Activated T-cell treated with anti-CD3 and anti-CD28 coated beads, Interleukin-2, amount 50 U/mL, for 24 hours (primary cell): ENCODE data around the gene CD2.
"Not testable (repeated sequence)": the region's sequence is repeated elsewhere in the genome, so short reads cannot be mapped to it uniquely, and the experiment has no call there.

Experiments
- DNase-seq: peaks from one replicate; pipeline ENCODE4 v3.0.0-alpha.2; 2020
- H3K27ac Mint-ChIP-seq: 2 replicates; pipeline ENCODE4 v1.8.0; 2020; ENCODE audit warnings: mild to moderate bottlenecking, mixed read lengths
- H3K27me3 Mint-ChIP-seq: 2 replicates; pipeline ENCODE4 v1.8.0; 2020; ENCODE audit warnings: mixed read lengths
- H3K36me3 Mint-ChIP-seq: 2 replicates; pipeline ENCODE4 v1.8.0; 2020; ENCODE audit warnings: low read depth, mixed read lengths
- H3K4me1 Mint-ChIP-seq: 2 replicates; pipeline ENCODE4 v1.8.0; 2020; ENCODE audit warnings: low read depth, mixed read lengths
- H3K4me3 Mint-ChIP-seq: 2 replicates; pipeline ENCODE4 v1.8.0; 2020; ENCODE audit warnings: mild to moderate bottlenecking, moderate library complexity, mixed read lengths
- H3K9me3 Mint-ChIP-seq: 2 replicates; pipeline ENCODE4 v1.8.0; 2020; ENCODE audit warnings: mixed read lengths

The CD2 gene

GRCh38 chr1:116740296-116740695 lies 13.9 kb upstream of the CD2 start:
- peaks cover 37% of the 10 kb centered on the region for H3K9me3 Mint-ChIP-seq
- H3K4me1 Mint-ChIP-seq = peaks cover 62% of the 10 kb centered on the region
- DNase-seq = no peak
- peaks cover 42% of the 10 kb centered on the region for H3K36me3 Mint-ChIP-seq
- no peaks in the 10 kb centered on the region for H3K27me3 Mint-ChIP-seq
- peak overlapping the region; percentile 74 for H3K4me3 Mint-ChIP-seq
- H3K27ac Mint-ChIP-seq = peak overlapping the region; percentile 100

GRCh38 chr1:116740746-116741145 lies 13.5 kb upstream of the CD2 start:
- Mint-ChIP-seq H3K27ac (peak overlapping the region; percentile 100), H3K9me3 (peaks cover 41% of the 10 kb centered on the region), H3K36me3 (peaks cover 45% of the 10 kb centered on the region), H3K4me3 (peak overlapping the region; percentile 74), H3K27me3 (no peaks in the 10 kb centered on the region), H3K4me1 (peaks cover 58% of the 10 kb centered on the region)
- DNase-seq = no peak

GRCh38 chr1:116741836-116742565 lies 12.2 kb upstream of the CD2 start:
- peaks cover 51% of the 10 kb centered on the region for H3K36me3 Mint-ChIP-seq
- H3K4me1 Mint-ChIP-seq = peaks cover 45% of the 10 kb centered on the region
- H3K4me3 Mint-ChIP-seq = no peak overlapping the region
- peaks cover 50% of the 10 kb centered on the region for H3K9me3 Mint-ChIP-seq
- H3K27ac Mint-ChIP-seq = no peak overlapping the region
- no peaks in the 10 kb centered on the region for H3K27me3 Mint-ChIP-seq
- no peak for DNase-seq

- peaks cover 66% of the 10 kb centered on the region for H3K9me3 Mint-ChIP-seq
- no peak for DNase-seq
- H3K4me3 Mint-ChIP-seq = no peak overlapping the region
- peaks cover 30% of the 10 kb centered on the region for H3K4me1 Mint-ChIP-seq
- peaks cover 63% of the 10 kb centered on the region for H3K36me3 Mint-ChIP-seq
- no peak overlapping the region for H3K27ac Mint-ChIP-seq
- no peaks in the 10 kb centered on the region for H3K27me3 Mint-ChIP-seq
Measured at GRCh38 chr1:116743535-116743934, 10.7 kb upstream of the CD2 start.

GRCh38 chr1:116748272-116748671 lies 6.0 kb upstream of the CD2 start:
- peaks cover 24% of the 10 kb centered on the region for H3K4me1 Mint-ChIP-seq
- no peak overlapping the region for H3K27ac Mint-ChIP-seq
- H3K36me3 Mint-ChIP-seq = peaks cover 58% of the 10 kb centered on the region
- no peak overlapping the region for H3K4me3 Mint-ChIP-seq
- no peaks in the 10 kb centered on the region for H3K27me3 Mint-ChIP-seq
- no peak for DNase-seq
- H3K9me3 Mint-ChIP-seq = peaks cover 65% of the 10 kb centered on the region

- H3K36me3 Mint-ChIP-seq = peaks cover 57% of the 10 kb centered on the region
- H3K27me3 Mint-ChIP-seq = no peaks in the 10 kb centered on the region
- peaks cover 40% of the 10 kb centered on the region for H3K9me3 Mint-ChIP-seq
- peak; percentile 40 for DNase-seq
- peak overlapping the region; percentile 59 for H3K4me3 Mint-ChIP-seq
- H3K4me1 Mint-ChIP-seq = peaks cover 34% of the 10 kb centered on the region
- H3K27ac Mint-ChIP-seq = peak overlapping the region; percentile 89
Measured at GRCh38 chr1:116751146-116751545, 3.1 kb upstream of the CD2 start.

GRCh38 chr1:116751621-116752020 lies 2.6 kb upstream of the CD2 start:
- peak overlapping the region; percentile 89 for H3K27ac Mint-ChIP-seq
- DNase-seq = no peak
- peak overlapping the region; percentile 59 for H3K4me3 Mint-ChIP-seq
- H3K27me3 Mint-ChIP-seq = no peaks in the 10 kb centered on the region
- peaks cover 59% of the 10 kb centered on the region for H3K36me3 Mint-ChIP-seq
- H3K4me1 Mint-ChIP-seq = peaks cover 34% of the 10 kb centered on the region
- H3K9me3 Mint-ChIP-seq = peaks cover 36% of the 10 kb centered on the region

- Mint-ChIP-seq H3K27me3 (no peaks in the 10 kb centered on the region), H3K4me1 (peaks cover 34% of the 10 kb centered on the region), H3K9me3 (peaks cover 19% of the 10 kb centered on the region), H3K4me3 (peak overlapping the region; percentile 94), H3K36me3 (peaks cover 63% of the 10 kb centered on the region), H3K27ac (peak overlapping the region; percentile 97)
- DNase-seq = no peak
Measured at GRCh38 chr1:116753312-116753711, 918 bp upstream of the CD2 start.

GRCh38 chr1:116755066-116755465 lies 836 bp downstream of the CD2 start:
- Mint-ChIP-seq H3K9me3 (peaks cover 3% of the 10 kb centered on the region), H3K4me1 (peaks cover 34% of the 10 kb centered on the region), H3K27ac (peak overlapping the region; percentile 97), H3K4me3 (peak overlapping the region; percentile 94), H3K36me3 (peaks cover 66% of the 10 kb centered on the region), H3K27me3 (no peaks in the 10 kb centered on the region)
- DNase-seq = peak; percentile 71

GRCh38 chr1:116755681-116756080 lies 1.5 kb downstream of the CD2 start:
- Mint-ChIP-seq H3K9me3 (no peaks in the 10 kb centered on the region), H3K36me3 (peaks cover 70% of the 10 kb centered on the region), H3K27ac (peak overlapping the region; percentile 97), H3K4me1 (peaks cover 36% of the 10 kb centered on the region), H3K27me3 (no peaks in the 10 kb centered on the region), H3K4me3 (peak overlapping the region; percentile 94)
- DNase-seq = peak; percentile 68

GRCh38 chr1:116756092-116756491 lies 1.9 kb downstream of the CD2 start:
- H3K36me3 Mint-ChIP-seq = peaks cover 71% of the 10 kb centered on the region
- peak; percentile 73 for DNase-seq
- peaks cover 38% of the 10 kb centered on the region for H3K4me1 Mint-ChIP-seq
- peak overlapping the region; percentile 94 for H3K4me3 Mint-ChIP-seq
- not testable (repeated sequence) for H3K27me3 Mint-ChIP-seq, H3K9me3 Mint-ChIP-seq
- H3K27ac Mint-ChIP-seq = peak overlapping the region; percentile 97

GRCh38 chr1:116758456-116758815 lies 4.2 kb downstream of the CD2 start:
- peaks cover 94% of the 10 kb centered on the region for H3K36me3 Mint-ChIP-seq
- peak; percentile 59 for DNase-seq
- H3K9me3 Mint-ChIP-seq, H3K27me3 Mint-ChIP-seq: not testable (repeated sequence)
- peak overlapping the region; percentile 100 for H3K27ac Mint-ChIP-seq
- H3K4me3 Mint-ChIP-seq = peak overlapping the region; percentile 94
- peaks cover 42% of the 10 kb centered on the region for H3K4me1 Mint-ChIP-seq

GRCh38 chr1:116759636-116760035 lies 5.4 kb downstream of the CD2 start:
- peak overlapping the region; percentile 94 for H3K4me3 Mint-ChIP-seq
- H3K27ac Mint-ChIP-seq = peak overlapping the region; percentile 100
- peak; percentile 67 for DNase-seq
- no peaks in the 10 kb centered on the region for H3K27me3 Mint-ChIP-seq
- peaks cover 45% of the 10 kb centered on the region for H3K4me1 Mint-ChIP-seq
- H3K36me3 Mint-ChIP-seq = peaks cover 99% of the 10 kb centered on the region
- H3K9me3 Mint-ChIP-seq = no peaks in the 10 kb centered on the region

GRCh38 chr1:116760487-116760886 lies 6.3 kb downstream of the CD2 start:
- Mint-ChIP-seq H3K27ac (peak overlapping the region; percentile 100), H3K36me3 (peaks cover 99% of the 10 kb centered on the region)

GRCh38 chr1:116760996-116761665 lies 6.9 kb downstream of the CD2 start:
- Mint-ChIP-seq H3K9me3 (no peaks in the 10 kb centered on the region), H3K27me3 (no peaks in the 10 kb centered on the region), H3K36me3 (peaks cover 99% of the 10 kb centered on the region), H3K4me3 (peak overlapping the region; percentile 94), H3K27ac (peak overlapping the region; percentile 100), H3K4me1 (peaks cover 60% of the 10 kb centered on the region)
- peak; percentile 45 for DNase-seq

More at GRCh38 chr1:116760487-116760886, 6.3 kb downstream of the CD2 start:
- H3K27me3 Mint-ChIP-seq = no peaks in the 10 kb centered on the region
- H3K4me3 Mint-ChIP-seq = peak overlapping the region; percentile 94
- H3K9me3 Mint-ChIP-seq = no peaks in the 10 kb centered on the region
- peaks cover 54% of the 10 kb centered on the region for H3K4me1 Mint-ChIP-seq
- DNase-seq = peak; percentile 59
